Measurements from ENCODE around the gene CDX2.

DNA sequence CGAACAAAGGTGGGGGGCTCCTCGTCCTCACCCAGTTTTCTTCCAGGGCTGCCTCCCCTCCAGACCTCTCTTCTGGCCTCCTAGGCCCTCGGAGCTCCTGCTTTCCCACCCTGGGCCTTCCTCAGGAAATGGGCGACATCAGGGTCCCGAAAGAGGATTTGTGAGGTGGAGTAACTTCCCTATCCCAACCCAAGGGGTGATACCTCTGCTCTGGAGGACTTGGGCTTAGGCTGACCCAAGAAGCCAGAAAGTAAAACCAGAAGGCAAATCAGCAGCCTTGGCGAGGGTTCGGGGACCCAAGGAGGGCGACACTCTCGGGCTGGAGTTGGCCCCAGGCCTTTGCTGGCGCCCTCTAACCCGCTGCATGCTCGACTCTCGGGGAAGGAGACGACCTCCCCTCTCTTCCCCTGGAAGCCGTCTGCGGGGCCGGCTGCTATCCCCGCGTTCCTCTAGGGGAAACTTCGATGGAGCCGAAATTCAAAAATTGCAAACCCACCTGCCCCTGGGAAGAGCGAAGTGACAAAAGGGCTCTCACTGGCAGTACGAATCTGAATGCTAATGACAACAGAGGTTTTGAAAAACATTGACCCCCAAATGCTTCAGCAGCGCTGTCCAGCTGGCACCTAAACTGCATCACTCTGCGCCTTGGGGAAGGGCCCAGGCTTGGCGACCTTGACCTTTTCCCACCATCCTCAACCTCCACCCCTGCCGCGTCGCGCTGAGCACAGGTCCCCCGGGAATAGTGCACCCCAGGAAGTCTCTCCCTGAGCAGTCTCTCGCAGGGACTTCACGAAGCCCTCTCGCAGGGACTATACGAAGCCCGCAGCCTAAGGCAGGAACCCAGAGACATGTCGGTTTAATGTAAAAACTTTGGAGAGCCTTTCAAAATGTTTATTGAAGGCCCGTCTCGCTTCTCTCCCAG lies 46.9 kb downstream of the CDX2 start:
- no peak for TF ChIP-seq EZH2 (IDR thresholded peaks at IDR 0.05; ENCODE audit: borderline replicate concordance, low read depth, low read length)
- TF ChIP-seq, protein P1, sequence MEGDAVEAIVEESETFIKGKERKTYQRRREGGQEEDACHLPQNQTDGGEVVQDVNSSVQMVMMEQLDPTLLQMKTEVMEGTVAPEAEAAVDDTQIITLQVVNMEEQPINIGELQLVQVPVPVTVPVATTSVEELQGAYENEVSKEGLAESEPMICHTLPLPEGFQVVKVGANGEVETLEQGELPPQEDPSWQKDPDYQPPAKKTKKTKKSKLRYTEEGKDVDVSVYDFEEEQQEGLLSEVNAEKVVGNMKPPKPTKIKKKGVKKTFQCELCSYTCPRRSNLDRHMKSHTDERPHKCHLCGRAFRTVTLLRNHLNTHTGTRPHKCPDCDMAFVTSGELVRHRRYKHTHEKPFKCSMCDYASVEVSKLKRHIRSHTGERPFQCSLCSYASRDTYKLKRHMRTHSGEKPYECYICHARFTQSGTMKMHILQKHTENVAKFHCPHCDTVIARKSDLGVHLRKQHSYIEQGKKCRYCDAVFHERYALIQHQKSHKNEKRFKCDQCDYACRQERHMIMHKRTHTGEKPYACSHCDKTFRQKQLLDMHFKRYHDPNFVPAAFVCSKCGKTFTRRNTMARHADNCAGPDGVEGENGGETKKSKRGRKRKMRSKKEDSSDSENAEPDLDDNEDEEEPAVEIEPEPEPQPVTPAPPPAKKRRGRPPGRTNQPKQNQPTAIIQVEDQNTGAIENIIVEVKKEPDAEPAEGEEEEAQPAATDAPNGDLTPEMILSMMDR (IDR thresholded peaks at IDR 0.05 in 2 of 3, conservative IDR thresholded peaks at IDR 0.05 in 1 of 3; ENCODE audit: insufficient read depth in 2 of 3, low read depth in 1 of 3, low read length in 3 of 3) = no peak
- TF ChIP-seq, protein P2, sequence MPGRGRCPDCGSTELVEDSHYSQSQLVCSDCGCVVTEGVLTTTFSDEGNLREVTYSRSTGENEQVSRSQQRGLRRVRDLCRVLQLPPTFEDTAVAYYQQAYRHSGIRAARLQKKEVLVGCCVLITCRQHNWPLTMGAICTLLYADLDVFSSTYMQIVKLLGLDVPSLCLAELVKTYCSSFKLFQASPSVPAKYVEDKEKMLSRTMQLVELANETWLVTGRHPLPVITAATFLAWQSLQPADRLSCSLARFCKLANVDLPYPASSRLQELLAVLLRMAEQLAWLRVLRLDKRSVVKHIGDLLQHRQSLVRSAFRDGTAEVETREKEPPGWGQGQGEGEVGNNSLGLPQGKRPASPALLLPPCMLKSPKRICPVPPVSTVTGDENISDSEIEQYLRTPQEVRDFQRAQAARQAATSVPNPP (IDR thresholded peaks at IDR 0.05; ENCODE audit: borderline replicate concordance, insufficient read depth, insufficient read length) = no peak
- no peak for TF ChIP-seq ETS2 (tag; IDR thresholded peaks at IDR 0.05; ENCODE audit: borderline replicate concordance, poor library complexity, severe bottlenecking)
- TF ChIP-seq, protein P3, sequence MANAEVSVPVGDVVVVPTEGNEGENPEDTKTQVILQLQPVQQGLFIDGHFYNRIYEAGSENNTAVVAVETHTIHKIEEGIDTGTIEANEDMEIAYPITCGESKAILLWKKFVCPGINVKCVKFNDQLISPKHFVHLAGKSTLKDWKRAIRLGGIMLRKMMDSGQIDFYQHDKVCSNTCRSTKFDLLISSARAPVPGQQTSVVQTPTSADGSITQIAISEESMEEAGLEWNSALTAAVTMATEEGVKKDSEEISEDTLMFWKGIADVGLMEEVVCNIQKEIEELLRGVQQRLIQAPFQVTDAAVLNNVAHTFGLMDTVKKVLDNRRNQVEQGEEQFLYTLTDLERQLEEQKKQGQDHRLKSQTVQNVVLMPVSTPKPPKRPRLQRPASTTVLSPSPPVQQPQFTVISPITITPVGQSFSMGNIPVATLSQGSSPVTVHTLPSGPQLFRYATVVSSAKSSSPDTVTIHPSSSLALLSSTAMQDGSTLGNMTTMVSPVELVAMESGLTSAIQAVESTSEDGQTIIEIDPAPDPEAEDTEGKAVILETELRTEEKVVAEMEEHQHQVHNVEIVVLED (CRISPR knock-in tag; IDR thresholded peaks at IDR 0.05) = no peak
- no peak for TF ChIP-seq SMAD4 (CRISPR knock-in tag; conservative IDR thresholded peaks at IDR 0.05)
- TF ChIP-seq, protein P4, sequence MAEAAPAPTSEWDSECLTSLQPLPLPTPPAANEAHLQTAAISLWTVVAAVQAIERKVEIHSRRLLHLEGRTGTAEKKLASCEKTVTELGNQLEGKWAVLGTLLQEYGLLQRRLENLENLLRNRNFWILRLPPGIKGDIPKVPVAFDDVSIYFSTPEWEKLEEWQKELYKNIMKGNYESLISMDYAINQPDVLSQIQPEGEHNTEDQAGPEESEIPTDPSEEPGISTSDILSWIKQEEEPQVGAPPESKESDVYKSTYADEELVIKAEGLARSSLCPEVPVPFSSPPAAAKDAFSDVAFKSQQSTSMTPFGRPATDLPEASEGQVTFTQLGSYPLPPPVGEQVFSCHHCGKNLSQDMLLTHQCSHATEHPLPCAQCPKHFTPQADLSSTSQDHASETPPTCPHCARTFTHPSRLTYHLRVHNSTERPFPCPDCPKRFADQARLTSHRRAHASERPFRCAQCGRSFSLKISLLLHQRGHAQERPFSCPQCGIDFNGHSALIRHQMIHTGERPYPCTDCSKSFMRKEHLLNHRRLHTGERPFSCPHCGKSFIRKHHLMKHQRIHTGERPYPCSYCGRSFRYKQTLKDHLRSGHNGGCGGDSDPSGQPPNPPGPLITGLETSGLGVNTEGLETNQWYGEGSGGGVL (CRISPR knock-in tag; IDR thresholded peaks at IDR 0.05) = no peak
- TF ChIP-seq SMC3 (conservative IDR thresholded peaks at IDR 0.05; ENCODE audit: insufficient read depth, low read depth, low read length) = no peak
- TF ChIP-seq, protein P5, sequence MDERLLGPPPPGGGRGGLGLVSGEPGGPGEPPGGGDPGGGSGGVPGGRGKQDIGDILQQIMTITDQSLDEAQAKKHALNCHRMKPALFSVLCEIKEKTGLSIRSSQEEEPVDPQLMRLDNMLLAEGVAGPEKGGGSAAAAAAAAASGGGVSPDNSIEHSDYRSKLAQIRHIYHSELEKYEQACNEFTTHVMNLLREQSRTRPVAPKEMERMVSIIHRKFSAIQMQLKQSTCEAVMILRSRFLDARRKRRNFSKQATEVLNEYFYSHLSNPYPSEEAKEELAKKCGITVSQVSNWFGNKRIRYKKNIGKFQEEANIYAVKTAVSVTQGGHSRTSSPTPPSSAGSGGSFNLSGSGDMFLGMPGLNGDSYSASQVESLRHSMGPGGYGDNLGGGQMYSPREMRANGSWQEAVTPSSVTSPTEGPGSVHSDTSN (CRISPR knock-in tag; IDR thresholded peaks at IDR 0.05; ENCODE audit: low read depth) = no peak
- TF ChIP-seq, protein P5 (tag; conservative IDR thresholded peaks at IDR 0.05; ENCODE audit: low read depth) = no peak
- no peak for TF ChIP-seq ZNF282 (CRISPR knock-in tag; IDR thresholded peaks at IDR 0.05)
- TF ChIP-seq ATF1 (CRISPR knock-in tag; IDR thresholded peaks at IDR 0.05) = no peak
- TF ChIP-seq ATF1 (tag; IDR thresholded peaks at IDR 0.05) = no peak
- TF ChIP-seq ZNF644 (tag; IDR thresholded peaks at IDR 0.05; ENCODE audit: low read depth) = no peak
- no peak for TF ChIP-seq POLR2AphosphoS5 (IDR thresholded peaks at IDR 0.05; ENCODE audit: control insufficient read depth, insufficient read depth, low read depth, low read length)

Data from K562 (cell line).